Measurements from ENCODE around the gene SLC10A7.

DNA sequence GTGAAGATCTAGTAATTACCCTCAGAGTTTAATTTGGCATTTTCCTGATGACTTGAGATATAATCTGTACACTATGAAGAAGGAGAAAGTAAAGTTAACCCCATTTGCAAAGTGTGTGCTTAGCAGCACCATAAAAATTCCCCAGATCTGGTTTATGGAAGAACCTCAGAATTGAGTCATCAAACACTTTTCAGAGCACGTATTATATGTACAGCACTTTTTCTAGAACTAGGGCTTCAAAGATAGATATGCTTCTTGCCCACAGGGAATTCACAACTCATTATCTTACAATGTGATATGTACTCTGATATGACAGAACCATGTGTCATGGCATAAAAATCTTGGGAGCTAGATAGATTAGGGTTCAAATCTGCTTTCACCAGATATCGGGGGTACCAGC lies 150.9 kb downstream of the SLC10A7 start:
- TF ChIP-seq EP300 (IDR thresholded peaks at IDR 0.05) (no peak), POLR2A (IDR thresholded peaks at IDR 0.05) (no peak)
- TF ChIP-seq, protein P1, sequence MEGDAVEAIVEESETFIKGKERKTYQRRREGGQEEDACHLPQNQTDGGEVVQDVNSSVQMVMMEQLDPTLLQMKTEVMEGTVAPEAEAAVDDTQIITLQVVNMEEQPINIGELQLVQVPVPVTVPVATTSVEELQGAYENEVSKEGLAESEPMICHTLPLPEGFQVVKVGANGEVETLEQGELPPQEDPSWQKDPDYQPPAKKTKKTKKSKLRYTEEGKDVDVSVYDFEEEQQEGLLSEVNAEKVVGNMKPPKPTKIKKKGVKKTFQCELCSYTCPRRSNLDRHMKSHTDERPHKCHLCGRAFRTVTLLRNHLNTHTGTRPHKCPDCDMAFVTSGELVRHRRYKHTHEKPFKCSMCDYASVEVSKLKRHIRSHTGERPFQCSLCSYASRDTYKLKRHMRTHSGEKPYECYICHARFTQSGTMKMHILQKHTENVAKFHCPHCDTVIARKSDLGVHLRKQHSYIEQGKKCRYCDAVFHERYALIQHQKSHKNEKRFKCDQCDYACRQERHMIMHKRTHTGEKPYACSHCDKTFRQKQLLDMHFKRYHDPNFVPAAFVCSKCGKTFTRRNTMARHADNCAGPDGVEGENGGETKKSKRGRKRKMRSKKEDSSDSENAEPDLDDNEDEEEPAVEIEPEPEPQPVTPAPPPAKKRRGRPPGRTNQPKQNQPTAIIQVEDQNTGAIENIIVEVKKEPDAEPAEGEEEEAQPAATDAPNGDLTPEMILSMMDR (IDR thresholded peaks at IDR 0.05): no peak

All from ovary (tissue), 3 donors.